Prostate gland (tissue), 2 donors: ENCODE measurements around the gene FILIP1.

Source experiments
- POLR2A ChIP-seq: fragments of 450-650 bp; IDR thresholded peaks from one replicate; pipeline ENCODE4 v1.6.1; 2016; ENCODE audit warnings: antibody characterized with exemption, mild to moderate bottlenecking
- TF ChIP-seq, protein P1 (sequence below), 4 experiments: fragments of 200-600 bp in 2 of 4; fragments of 450-650 bp in 2 of 4; sonication (generic) in 2 of 4; IDR thresholded peaks; 1 replicate in 3 of 4; 2 replicates in 1 of 4; pipeline ENCODE4 v1.5.1; 2016 to 2019; ENCODE audit warnings: antibody characterized with exemption in 4 of 4, mild to moderate bottlenecking in 2 of 4, moderate library complexity in 2 of 4

DNA sequence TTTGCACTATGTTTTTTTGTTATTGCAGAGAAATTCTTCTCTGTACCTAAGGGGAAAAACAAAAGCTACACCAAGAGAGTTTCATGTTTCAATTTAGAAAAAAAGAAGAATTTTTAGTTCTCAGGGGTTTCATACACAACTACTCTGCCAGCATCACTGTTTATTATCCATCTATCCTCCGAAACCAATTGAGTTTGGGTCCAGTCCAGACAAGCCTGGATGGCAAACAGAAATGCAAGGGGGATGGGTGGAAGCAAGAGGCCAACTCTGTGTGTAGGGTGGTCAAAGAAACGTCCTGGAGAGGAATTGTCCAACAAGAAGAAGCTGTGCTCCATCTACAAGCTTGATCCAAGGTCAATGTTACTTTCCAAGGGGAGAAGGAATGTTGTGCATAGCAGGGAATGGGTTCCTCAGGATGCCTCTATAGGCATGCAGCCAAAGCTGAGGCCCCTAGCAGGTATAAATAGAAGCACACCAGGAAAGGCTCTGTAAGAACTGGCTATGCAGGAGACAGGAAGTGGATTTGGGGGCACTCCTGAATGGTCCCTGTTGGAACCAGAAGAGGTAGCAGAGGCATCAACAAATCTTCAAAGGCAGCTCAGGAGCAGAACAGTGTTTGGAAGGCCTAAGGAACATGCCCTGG is 64.4 kb downstream of the FILIP1 start:
- TF ChIP-seq, protein P1, sequence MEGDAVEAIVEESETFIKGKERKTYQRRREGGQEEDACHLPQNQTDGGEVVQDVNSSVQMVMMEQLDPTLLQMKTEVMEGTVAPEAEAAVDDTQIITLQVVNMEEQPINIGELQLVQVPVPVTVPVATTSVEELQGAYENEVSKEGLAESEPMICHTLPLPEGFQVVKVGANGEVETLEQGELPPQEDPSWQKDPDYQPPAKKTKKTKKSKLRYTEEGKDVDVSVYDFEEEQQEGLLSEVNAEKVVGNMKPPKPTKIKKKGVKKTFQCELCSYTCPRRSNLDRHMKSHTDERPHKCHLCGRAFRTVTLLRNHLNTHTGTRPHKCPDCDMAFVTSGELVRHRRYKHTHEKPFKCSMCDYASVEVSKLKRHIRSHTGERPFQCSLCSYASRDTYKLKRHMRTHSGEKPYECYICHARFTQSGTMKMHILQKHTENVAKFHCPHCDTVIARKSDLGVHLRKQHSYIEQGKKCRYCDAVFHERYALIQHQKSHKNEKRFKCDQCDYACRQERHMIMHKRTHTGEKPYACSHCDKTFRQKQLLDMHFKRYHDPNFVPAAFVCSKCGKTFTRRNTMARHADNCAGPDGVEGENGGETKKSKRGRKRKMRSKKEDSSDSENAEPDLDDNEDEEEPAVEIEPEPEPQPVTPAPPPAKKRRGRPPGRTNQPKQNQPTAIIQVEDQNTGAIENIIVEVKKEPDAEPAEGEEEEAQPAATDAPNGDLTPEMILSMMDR (IDR thresholded peaks at IDR 0.05): no peak
- no peak for TF ChIP-seq POLR2A
